Upper lobe of left lung (tissue), 4 donors: Measurements from ENCODE around the gene CACNA2D1.

Experiments
- POLR2A ChIP-seq, 4 donors: fragments of 450-650 bp; IDR thresholded peaks; one replicate each; pipeline ENCODE4 v1.5.1; 2016 to 2017; ENCODE audit warnings: antibody characterized with exemption in 4 of 4, mild to moderate bottlenecking in 2 of 4
- POLR2AphosphoS5 ChIP-seq, 2 donors: sonication (generic); formaldehyde crosslinking; IDR thresholded peaks; one replicate each; pipeline ENCODE4 v1.5.1; 2017; ENCODE audit warnings: antibody characterized with exemption in 2 of 2
- TF ChIP-seq, protein P1 (sequence below), 6 experiments: fragments of 450-650 bp in 4 of 6; fragments of 200-600 bp in 2 of 6; sonication (generic) in 2 of 6; IDR thresholded peaks; one replicate each; pipeline ENCODE4 v1.5.1; 2016 to 2019; ENCODE audit warnings: antibody characterized with exemption in 6 of 6

DNA sequence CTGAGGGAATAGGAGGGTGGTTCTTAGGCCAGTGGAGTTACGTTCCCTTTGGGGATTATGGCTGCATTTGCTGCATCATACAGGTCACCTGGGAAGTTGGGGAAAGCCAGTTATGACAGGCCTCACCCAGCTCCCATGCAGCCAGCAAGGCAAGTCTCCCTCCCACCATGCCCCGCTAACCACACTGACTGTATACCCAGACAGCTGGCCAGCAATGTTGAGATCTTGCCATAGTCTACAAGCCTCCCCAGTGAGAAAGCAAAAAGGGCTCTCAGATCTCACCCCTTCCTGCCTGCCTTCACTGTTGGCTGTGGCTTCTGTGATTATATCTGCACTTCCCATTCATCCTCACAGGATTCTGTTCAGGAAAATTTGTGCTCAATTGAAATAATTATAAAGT, 540.5 kb downstream of the CACNA2D1 start:
- TF ChIP-seq, protein P1, sequence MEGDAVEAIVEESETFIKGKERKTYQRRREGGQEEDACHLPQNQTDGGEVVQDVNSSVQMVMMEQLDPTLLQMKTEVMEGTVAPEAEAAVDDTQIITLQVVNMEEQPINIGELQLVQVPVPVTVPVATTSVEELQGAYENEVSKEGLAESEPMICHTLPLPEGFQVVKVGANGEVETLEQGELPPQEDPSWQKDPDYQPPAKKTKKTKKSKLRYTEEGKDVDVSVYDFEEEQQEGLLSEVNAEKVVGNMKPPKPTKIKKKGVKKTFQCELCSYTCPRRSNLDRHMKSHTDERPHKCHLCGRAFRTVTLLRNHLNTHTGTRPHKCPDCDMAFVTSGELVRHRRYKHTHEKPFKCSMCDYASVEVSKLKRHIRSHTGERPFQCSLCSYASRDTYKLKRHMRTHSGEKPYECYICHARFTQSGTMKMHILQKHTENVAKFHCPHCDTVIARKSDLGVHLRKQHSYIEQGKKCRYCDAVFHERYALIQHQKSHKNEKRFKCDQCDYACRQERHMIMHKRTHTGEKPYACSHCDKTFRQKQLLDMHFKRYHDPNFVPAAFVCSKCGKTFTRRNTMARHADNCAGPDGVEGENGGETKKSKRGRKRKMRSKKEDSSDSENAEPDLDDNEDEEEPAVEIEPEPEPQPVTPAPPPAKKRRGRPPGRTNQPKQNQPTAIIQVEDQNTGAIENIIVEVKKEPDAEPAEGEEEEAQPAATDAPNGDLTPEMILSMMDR (IDR thresholded peaks at IDR 0.05): no peak
- no peak for TF ChIP-seq POLR2AphosphoS5 (IDR thresholded peaks at IDR 0.05)
- no peak for TF ChIP-seq POLR2A (IDR thresholded peaks at IDR 0.05)
